IMR-90 (cell line): ENCODE data around the gene MGRN1. TPM values are rescaled to one million over a fixed set of nuclear protein-coding genes. Genes with fewer than 3 reads are reported as not detected.

Experiments
- ATAC-seq: fragments of 200-7000 bp; cut with Tn5 transposase; 2 replicates; pipeline ENCODE4 v1.9.1; 2020; ENCODE audit warnings: low read depth, mild to moderate bottlenecking, moderate library complexity
- BruUV-seq: library from RNA; stranded (reverse); fragments of 400-500 nt; replicated peaks from 2 replicates; lab custom pipeline; 2021; lab: Mats Ljungman, UMichigan
- CTCF ChIA-PET: fragments of 300-600 bp; formaldehyde crosslinking; extraction: SDS; loops from one replicate; lab custom pipeline; 2021; ENCODE audit warnings: antibody characterized with exemption; lab: Yijun Ruan, JAX
- POLR2A ChIA-PET: fragments of 300-600 bp; sonication (Branson Sonifier 250); formaldehyde crosslinking; loops from one replicate; lab custom pipeline; 2022; ENCODE audit warnings: antibody characterized with exemption; ENCODE audit not compliant: unreplicated experiment; lab: Charles Lee
- DNase-seq: peaks from one replicate; pipeline ENCODE4 v3.0.0; 2013
- H2AFZ ChIP-seq: replicated peaks from 2 replicates; pipeline ENCODE3; 2013; ENCODE audit warnings: low read length, mild to moderate bottlenecking; ENCODE audit not compliant: poor library complexity
- H2AK5ac ChIP-seq: 2 replicates; pipeline ENCODE4 v1.6.1; 2013; ENCODE audit warnings: low read depth, low read length, inconsistent platforms
- H2AK9ac ChIP-seq: replicated peaks from 2 replicates; pipeline ENCODE3; 2013; ENCODE audit warnings: mild to moderate bottlenecking, low read depth, low read length, moderate library complexity; ENCODE audit not compliant: poor library complexity
- H2BK120ac ChIP-seq: 2 replicates; pipeline ENCODE4 v1.6.1; 2013; ENCODE audit warnings: low read depth, low read length, inconsistent platforms
- H2BK15ac ChIP-seq: 3 replicates; pipeline ENCODE4 v1.6.1; 2013; ENCODE audit warnings: low read depth, low read length, inconsistent platforms
- H2BK20ac ChIP-seq: 2 replicates; pipeline ENCODE4 v1.6.1; 2013; ENCODE audit warnings: low read depth, mild to moderate bottlenecking, inconsistent platforms, low read length, moderate library complexity
- H2BK5ac ChIP-seq: 2 replicates; pipeline ENCODE4 v1.6.1; 2013; ENCODE audit warnings: mild to moderate bottlenecking, low read depth, low read length, inconsistent platforms; ENCODE audit not compliant: poor library complexity, severe bottlenecking
- H3K14ac ChIP-seq: replicated peaks from 2 replicates; pipeline ENCODE4 v1.6.1; 2013; ENCODE audit warnings: low read depth, low read length, inconsistent platforms
- H3K18ac ChIP-seq: 2 replicates; pipeline ENCODE4 v1.6.1; 2013; ENCODE audit warnings: low read depth, low read length, control low read depth
- H3K23ac ChIP-seq: 2 replicates; pipeline ENCODE4 v1.6.1; 2013; ENCODE audit warnings: low read depth, low read length, inconsistent platforms
- H3K27ac ChIP-seq: 2 replicates; pipeline ENCODE4 v1.5.1; 2013; ENCODE audit warnings: mild to moderate bottlenecking, control low read depth, low read length; ENCODE audit not compliant: insufficient read depth
- H3K27me3 ChIP-seq: 2 replicates; pipeline ENCODE4 v1.6.1; 2013; ENCODE audit warnings: low read length; ENCODE audit not compliant: control insufficient read depth, insufficient read depth
- H3K36me3 ChIP-seq: 2 replicates; pipeline ENCODE4 v1.6.1; 2013; ENCODE audit warnings: low read length, mixed read lengths; ENCODE audit not compliant: control insufficient read depth, insufficient read depth
- H3K4ac ChIP-seq: 2 replicates; pipeline ENCODE4 v1.6.1; 2013; ENCODE audit warnings: low read depth, low read length, inconsistent platforms
- H3K4me1 ChIP-seq: 2 replicates; pipeline ENCODE4 v1.6.1; 2013; ENCODE audit warnings: low read length, mixed read lengths; ENCODE audit not compliant: control insufficient read depth, insufficient read depth
- H3K4me2 ChIP-seq: 2 replicates; pipeline ENCODE4 v1.6.1; 2013; ENCODE audit warnings: low read depth, mild to moderate bottlenecking, control low read depth, low read length, moderate library complexity
- H3K4me3 ChIP-seq: 2 replicates; pipeline ENCODE4 v1.5.1; 2013; ENCODE audit warnings: low read depth, mild to moderate bottlenecking, control low read depth, low read length, moderate library complexity; ENCODE audit not compliant: insufficient read depth
- H3K56ac ChIP-seq: 2 replicates; pipeline ENCODE4 v1.6.1; 2013; ENCODE audit warnings: low read length, inconsistent platforms; ENCODE audit not compliant: insufficient read depth; ENCODE audit errors: extremely low read depth
- H3K79me1 ChIP-seq, 2 experiments: 2 replicates each; pipeline ENCODE4 v1.6.1; 2013; ENCODE audit warnings: low read length in 2 of 2, inconsistent platforms in 1 of 2, low read depth in 1 of 2
- H3K9ac ChIP-seq: 2 replicates; pipeline ENCODE4 v1.6.1; 2013; ENCODE audit warnings: low read depth, low read length, control low read depth
- H3K9me1 ChIP-seq: 2 replicates; pipeline ENCODE4 v1.6.1; 2013; ENCODE audit warnings: low read length, inconsistent platforms; ENCODE audit not compliant: insufficient read depth
- H3K9me3 ChIP-seq: 2 replicates; pipeline ENCODE4 v1.6.1; 2013; ENCODE audit warnings: low read length; ENCODE audit not compliant: control insufficient read depth, insufficient read depth
- H4K20me1 ChIP-seq: 2 replicates; pipeline ENCODE4 v1.6.1; 2013; ENCODE audit warnings: low read length, inconsistent platforms; ENCODE audit not compliant: insufficient read depth
- H4K5ac ChIP-seq: 2 replicates; pipeline ENCODE4 v1.6.1; 2013; ENCODE audit warnings: mild to moderate bottlenecking, low read depth, low read length, control low read depth
- H4K8ac ChIP-seq, 2 experiments: 2 replicates each; pipeline ENCODE4 v1.6.1; 2013; ENCODE audit warnings: low read depth in 2 of 2, low read length in 2 of 2, control low read depth in 1 of 2, inconsistent platforms in 1 of 2
- H4K91ac ChIP-seq: 2 replicates; pipeline ENCODE4 v1.6.1; 2013; ENCODE audit warnings: low read depth, low read length, inconsistent platforms; ENCODE audit not compliant: insufficient read depth
- CHD1 ChIP-seq: IDR thresholded peaks from 2 replicates; pipeline ENCODE4 v1.6.1; 2012; ENCODE audit warnings: low read depth, low read length, improper control_type of control experiment
- CTCF ChIP-seq: conservative IDR thresholded peaks from 2 replicates; pipeline ENCODE4 v1.5.1; 2012; ENCODE audit warnings: mild to moderate bottlenecking, low read depth, low read length, improper control_type of control experiment
- ELK1 ChIP-seq: fragments of 150-350 bp; IDR thresholded peaks from 2 replicates; pipeline ENCODE4 v1.6.1; 2016; ENCODE audit warnings: low read depth, mild to moderate bottlenecking, low read length, moderate library complexity, borderline replicate concordance
- MAZ ChIP-seq: IDR thresholded peaks from 2 replicates; pipeline ENCODE4 v1.6.1; 2012; ENCODE audit warnings: low read depth, mild to moderate bottlenecking, low read length, improper control_type of control experiment, moderate library complexity, borderline replicate concordance
- NFE2L2 ChIP-seq: fragments of 150-350 bp; IDR thresholded peaks from 2 replicates; pipeline ENCODE4 v1.6.1; 2016; ENCODE audit warnings: low read depth, mild to moderate bottlenecking, low read length
- RCOR1 ChIP-seq: IDR thresholded peaks from 2 replicates; pipeline ENCODE4 v1.6.1; 2012; ENCODE audit warnings: mild to moderate bottlenecking, low read length, improper control_type of control experiment; ENCODE audit not compliant: insufficient replicate concordance
- USF2 ChIP-seq: fragments of 150-350 bp; IDR thresholded peaks from 2 replicates; pipeline ENCODE4 v1.6.1; 2017; ENCODE audit warnings: mild to moderate bottlenecking, antibody characterized with exemption, low read length, low read depth
- WGBS, 2 experiments: methylation state at CpG; one replicate each; pipeline versions ENCODE4 v1.1.5 to v1.1.7; 2013; ENCODE audit warnings: missing lambda C conversion rate in 2 of 2; ENCODE audit not compliant: insufficient read length in 1 of 2; ENCODE audit errors: extremely low coverage in 2 of 2; 5-methylcytosine and 5-hydroxymethylcytosine counted together
- dilution Hi-C: fragments of 300-500 bp; cut with HindIII; formaldehyde crosslinking; loops from one replicate; pipeline ENCODE4 v1.14.3; 2018; ENCODE audit warnings: low sequenced_read_pairs; ENCODE audit not compliant: unreplicated experiment
- in situ Hi-C: fragments of 300-500 bp; cut with MboI; formaldehyde crosslinking; loops from 3 replicates; pipeline ENCODE4 v1.14.3; 2019; ENCODE audit warnings: low sequenced_read_pairs, inconsistent platforms, mixed read lengths
- intact Hi-C: fragments of 100-400 bp; cut with micrococcal nuclease; formaldehyde crosslinking; loops from 2 replicates; pipeline ENCODE4 v1.10.0; 2022
- polyA plus RNA-seq, 3 experiments: library from polyadenylated mRNA; depleted of rRNA; stranded (reverse); fragments of >200 nt; gene quantifications; 2 replicates each; pipeline ENCODE4 v1.2.3, GENCODE V29; 2012; ENCODE audit warnings: low replicate concordance in 1 of 3
- total RNA-seq: library from RNA; depleted of rRNA; stranded (reverse); fragments of >200 nt; gene quantifications from 2 replicates; pipeline ENCODE4 v1.2.3, GENCODE V29; 2012

MGRN1 gene
- total and polyA plus RNA-seq, 2 of the 4 experiments (the other 2 are of a cell fraction), result 11.7 to 32.7 TPM

GRCh38 chr16:4599037-4599436, 25.6 kb upstream of the MGRN1 start:
- Histone ChIP-seq H2BK15ac (no peak overlapping the region), H2BK5ac (no peak overlapping the region), H3K79me1 (no peaks in the 10 kb centered on the region), H3K9ac (no peak overlapping the region), H3K56ac (no peak overlapping the region), H4K8ac (no peak overlapping the region), H3K9me1 (no peaks in the 10 kb centered on the region), H2AFZ (no peak overlapping the region), H2AK9ac (no peak overlapping the region), H3K4me3 (no peak overlapping the region), H3K9me3 (no peaks in the 10 kb centered on the region), H4K91ac (no peak overlapping the region), H2AK5ac (no peak overlapping the region), H3K36me3 (no peaks in the 10 kb centered on the region), H2BK20ac (no peak overlapping the region), H3K14ac (no peak overlapping the region), H2BK120ac (no peak overlapping the region), H4K5ac (no peak overlapping the region), H3K18ac (no peak overlapping the region), H4K20me1 (peaks cover 3% of the 10 kb centered on the region; the same call in 1 of the 2 replicates), H3K4me2 (no peak overlapping the region), H3K4ac (no peak overlapping the region), H3K27me3 (peaks cover 35% of the 10 kb centered on the region), H3K4me1 (no peaks in the 10 kb centered on the region), H3K23ac (no peak overlapping the region), H3K27ac (no peak overlapping the region)
- WGBS, 2 experiments, result 73% methylated on average over 3 of the region's 10 CpGs; no CpG with 5 or more reads in 1 of the 2 experiments
- no TSS peak for BruUV-seq
- DNase-seq (no peak), ATAC-seq (no peak)
- intact Hi-C loops (no loop called here), dilution Hi-C loops (no loop called here), in situ Hi-C loops (no loop called here)
- no peak for TF ChIP-seq ELK1
- no peak for TF ChIP-seq RCOR1
- no peak for TF ChIP-seq USF2
- TF ChIP-seq MAZ, result no peak
- no peak for TF ChIP-seq CHD1
- no peak for TF ChIP-seq NFE2L2
- TF ChIP-seq CTCF, result no peak
- ChIA-PET CTCF (no interaction called here), POLR2A (no interaction called here)
